Upper lobe of left lung (tissue), 4 donors: ENCODE data around the gene APOBEC3F.
"Not testable (repeated sequence)": the region's sequence is repeated elsewhere in the genome, so short reads cannot be mapped to it uniquely, and the experiment has no call there.

Experiments used
- CTCF ChIP-seq, 6 experiments: fragments of 450-650 bp in 4 of 6; fragments of 200-600 bp in 2 of 6; sonication (generic) in 2 of 6; IDR thresholded peaks; one replicate each; pipeline ENCODE4 v1.5.1; 2016 to 2019; ENCODE audit warnings: antibody characterized with exemption in 6 of 6
- POLR2A ChIP-seq, 4 donors: fragments of 450-650 bp; IDR thresholded peaks; one replicate each; pipeline ENCODE4 v1.5.1; 2016 to 2017; ENCODE audit warnings: antibody characterized with exemption in 4 of 4, mild to moderate bottlenecking in 2 of 4

DNA sequence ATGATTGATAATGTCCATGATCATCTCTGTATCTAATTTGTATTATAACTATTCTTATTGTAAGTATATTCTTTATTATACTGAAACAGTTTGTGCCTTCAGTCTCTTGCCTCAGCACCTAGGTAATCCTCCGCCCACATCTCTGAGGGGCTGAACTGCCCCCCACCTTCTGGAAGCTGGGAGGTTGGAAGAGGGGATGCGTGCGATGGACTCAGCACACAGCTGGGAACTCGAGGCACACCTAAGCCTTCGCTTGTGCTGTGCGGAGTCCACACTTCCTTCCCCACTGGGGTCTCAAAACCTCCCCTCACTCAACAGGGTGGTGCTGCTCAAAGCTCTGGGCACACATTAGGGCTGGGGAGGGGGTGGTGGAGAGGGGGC, 27.1 kb upstream of the APOBEC3F start:
- TF ChIP-seq POLR2A, CTCF (IDR thresholded peaks at IDR 0.05): not testable (repeated sequence)
